H9 (cell line): ENCODE measurements around the gene BCAS1. TPM values are rescaled to one million over a fixed set of nuclear protein-coding genes. Genes with fewer than 3 reads are reported as not detected.

Experiments
- DNase-seq: peaks from one replicate; pipeline ENCODE4 v3.0.0-alpha.2; 2017
- H2AFZ ChIP-seq: one replicate; pipeline ENCODE4 v1.6.1; 2013; ENCODE audit warnings: mild to moderate bottlenecking, low read length, control low read depth, moderate library complexity
- H2AK5ac ChIP-seq: 2 replicates; pipeline ENCODE4 v1.6.1; 2013; ENCODE audit warnings: low read length, control low read depth, mixed read lengths; ENCODE audit not compliant: insufficient read length
- H2BK120ac ChIP-seq: one replicate; pipeline ENCODE4 v1.6.1; 2013; ENCODE audit warnings: low read depth, mild to moderate bottlenecking, low read length, control low read depth, inconsistent platforms; ENCODE audit not compliant: poor library complexity, severe bottlenecking
- H2BK12ac ChIP-seq: 2 replicates; pipeline ENCODE4 v1.6.1; 2013; ENCODE audit warnings: low read length, control low read depth, mixed read lengths, low read depth; ENCODE audit not compliant: insufficient read length
- H2BK15ac ChIP-seq: 2 replicates; pipeline ENCODE4 v1.6.1; 2013; ENCODE audit warnings: low read depth, low read length, control low read depth
- H2BK20ac ChIP-seq: one replicate; pipeline ENCODE4 v1.6.1; 2013; ENCODE audit warnings: low read depth, mild to moderate bottlenecking, low read length, control low read depth, inconsistent platforms; ENCODE audit not compliant: poor library complexity, severe bottlenecking
- H2BK5ac ChIP-seq: 2 replicates; pipeline ENCODE4 v1.6.1; 2013; ENCODE audit warnings: low read length, control low read depth, mixed read lengths; ENCODE audit not compliant: insufficient read length
- H3K14ac ChIP-seq: 2 replicates; pipeline ENCODE4 v1.6.1; 2013; ENCODE audit warnings: low read length, control low read depth; ENCODE audit not compliant: insufficient read depth
- H3K18ac ChIP-seq: 2 replicates; pipeline ENCODE4 v1.6.1; 2013; ENCODE audit warnings: low read depth, mild to moderate bottlenecking, mixed read lengths, low read length, control low read depth; ENCODE audit not compliant: insufficient read length
- H3K23ac ChIP-seq: 2 replicates; pipeline ENCODE4 v1.6.1; 2013; ENCODE audit warnings: low read length, control low read depth, mixed read lengths, low read depth; ENCODE audit not compliant: insufficient read length
- H3K23me2 ChIP-seq: 2 replicates; pipeline ENCODE4 v1.6.1; 2013; ENCODE audit warnings: low read depth, mild to moderate bottlenecking, mixed read lengths, low read length, control low read depth; ENCODE audit not compliant: insufficient read length, poor library complexity, severe bottlenecking
- H3K27ac ChIP-seq: 2 replicates; pipeline ENCODE4 v1.5.1; 2013; ENCODE audit warnings: low read length, control low read depth, mixed read lengths, low read depth; ENCODE audit not compliant: insufficient read length
- H3K27me3 ChIP-seq: 2 replicates; pipeline ENCODE4 v1.6.1; 2013; ENCODE audit warnings: low read length, control low read depth, inconsistent platforms; ENCODE audit not compliant: insufficient read depth
- H3K4ac ChIP-seq: 2 replicates; pipeline ENCODE4 v1.6.1; 2013; ENCODE audit warnings: low read depth, mild to moderate bottlenecking, control low read depth, inconsistent platforms, low read length, moderate library complexity
- H3K4me1 ChIP-seq: 2 replicates; pipeline ENCODE4 v1.6.1; 2013; ENCODE audit warnings: low read length, control low read depth, inconsistent platforms; ENCODE audit not compliant: insufficient read depth
- H3K4me2 ChIP-seq: 2 replicates; pipeline ENCODE4 v1.6.1; 2013; ENCODE audit warnings: low read length, control low read depth, mixed read lengths; ENCODE audit not compliant: insufficient read length, insufficient read depth
- H3K56ac ChIP-seq: 2 replicates; pipeline ENCODE4 v1.6.1; 2013; ENCODE audit warnings: low read depth, mild to moderate bottlenecking, mixed read lengths, low read length, control low read depth; ENCODE audit not compliant: insufficient read length
- H3K79me1 ChIP-seq: 2 replicates; pipeline ENCODE4 v1.6.1; 2013; ENCODE audit warnings: low read depth, mild to moderate bottlenecking, moderate library complexity, low read length, control low read depth, inconsistent platforms; ENCODE audit not compliant: insufficient read depth, poor library complexity, severe bottlenecking
- H3K79me2 ChIP-seq: 2 replicates; pipeline ENCODE4 v1.6.1; 2013; ENCODE audit warnings: low read length, control low read depth, inconsistent platforms; ENCODE audit not compliant: insufficient read depth
- H3K9ac ChIP-seq: 2 replicates; pipeline ENCODE4 v1.6.1; 2013; ENCODE audit warnings: low read length, control low read depth, mixed read lengths; ENCODE audit not compliant: insufficient read length; ENCODE audit errors: extremely low read depth
- H3K9me3 ChIP-seq: one replicate; pipeline ENCODE4 v1.6.1; 2013; ENCODE audit warnings: low read depth, low read length, inconsistent platforms; ENCODE audit not compliant: control insufficient read depth
- H3T11ph ChIP-seq: one replicate; pipeline ENCODE4 v1.6.1; 2013; ENCODE audit warnings: mild to moderate bottlenecking, low read length, control low read depth, inconsistent platforms
- H4K20me1 ChIP-seq: one replicate; pipeline ENCODE4 v1.6.1; 2013; ENCODE audit not compliant: control insufficient read depth, insufficient read length, insufficient read depth
- H4K5ac ChIP-seq: 2 replicates; pipeline ENCODE4 v1.6.1; 2013; ENCODE audit warnings: low read depth, mild to moderate bottlenecking, mixed read lengths, low read length, control low read depth; ENCODE audit not compliant: insufficient read length
- H4K8ac ChIP-seq: replicated peaks from 2 replicates; pipeline ENCODE4 v1.6.1; 2013; ENCODE audit warnings: low read length, control low read depth, mixed read lengths, low read depth; ENCODE audit not compliant: insufficient read length
- H4K91ac ChIP-seq: 2 replicates; pipeline ENCODE4 v1.6.1; 2013; ENCODE audit warnings: low read depth, mild to moderate bottlenecking, moderate library complexity, mixed read lengths, low read length, control low read depth; ENCODE audit not compliant: insufficient read length
- H3K27ac Mint-ChIP-seq, 3 experiments: 2 replicates in 2 of 3; 3 replicates in 1 of 3; pipeline ENCODE4 v1.8.0; 2020 to 2021; ENCODE audit warnings: mixed read lengths in 3 of 3, mild to moderate bottlenecking in 1 of 3, moderate library complexity in 1 of 3
- H3K27me3 Mint-ChIP-seq: 2 replicates; pipeline ENCODE4 v1.8.0; 2021; ENCODE audit warnings: low read depth, mild to moderate bottlenecking, moderate library complexity, mixed read lengths
- H3K36me3 Mint-ChIP-seq, 3 experiments: 2 replicates in 2 of 3; 3 replicates in 1 of 3; pipeline ENCODE4 v1.8.0; 2020 to 2021; ENCODE audit warnings: low read depth in 3 of 3, mixed read lengths in 3 of 3; ENCODE audit not compliant: insufficient read depth in 1 of 3
- H3K4me1 Mint-ChIP-seq, 2 experiments: 2 replicates each; pipeline ENCODE4 v1.8.0; 2020; ENCODE audit warnings: mixed read lengths in 2 of 2
- H3K4me3 Mint-ChIP-seq, 2 experiments: 2 replicates in 1 of 2; 3 replicates in 1 of 2; pipeline ENCODE4 v1.8.0; 2020 to 2021; ENCODE audit warnings: mild to moderate bottlenecking in 2 of 2, mixed read lengths in 2 of 2, moderate library complexity in 1 of 2
- H3K9me3 Mint-ChIP-seq, 2 experiments: 2 replicates in 1 of 2; 3 replicates in 1 of 2; pipeline ENCODE4 v1.8.0; 2020; ENCODE audit warnings: mild to moderate bottlenecking in 2 of 2, mixed read lengths in 2 of 2, moderate library complexity in 1 of 2
- WGBS: extraction: QIAGEN DNeasy Blood & Tissue Kit; methylation state at CpG from one replicate; pipeline ENCODE4 v1.1.7; 2013; ENCODE audit warnings: missing lambda C conversion rate, low lambda C conversion rate, mixed read lengths; ENCODE audit not compliant: insufficient read length; ENCODE audit errors: extremely low coverage; 5-methylcytosine and 5-hydroxymethylcytosine counted together
- total RNA-seq: library from RNA; stranded (reverse); gene quantifications from 2 replicates; pipeline ENCODE4 v1.2.1, GENCODE V29; 2021
- TF ChIP-seq, protein P1 (sequence below): fragments of 200-600 bp; sonication (generic); conservative IDR thresholded peaks from 3 replicates; pipeline ENCODE4 v1.8.0; 2021; ENCODE audit warnings: antibody characterized with exemption, mild to moderate bottlenecking

The BCAS1 gene
- total RNA-seq, 1 experiment from 2014 or later, result 0.15 TPM

DNA sequence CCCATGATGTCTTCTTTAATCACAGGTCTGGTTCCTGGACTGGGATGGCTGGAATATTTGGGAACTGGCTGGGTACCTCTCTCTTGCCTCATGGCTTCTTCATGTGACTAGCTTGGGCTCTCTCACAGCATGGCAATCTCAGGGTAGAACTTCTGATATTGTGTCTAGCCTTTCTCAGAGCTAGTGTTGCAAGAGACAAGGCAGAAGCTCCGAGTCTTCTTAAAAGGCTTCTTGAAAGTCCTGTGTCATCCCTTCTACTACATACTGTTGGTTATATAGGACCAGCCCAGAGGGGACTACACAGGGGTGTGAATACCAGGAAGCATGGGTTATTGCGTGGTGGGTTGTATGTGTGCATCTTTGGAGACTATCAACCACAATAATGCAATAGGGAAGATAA is 23.3 kb downstream of the BCAS1 start:
- Histone ChIP-seq H3K23me2 (no peaks in the 10 kb centered on the region), H4K5ac (no peak overlapping the region), H3K4me2 (no peak overlapping the region), H2BK5ac (no peak overlapping the region), H4K20me1 (no peaks in the 10 kb centered on the region), H3K4me1 (no peaks in the 10 kb centered on the region), H3K9ac (no peak overlapping the region), H3T11ph (no peak overlapping the region), H2BK15ac (no peak overlapping the region), H2BK20ac (no peak overlapping the region), H3K27ac (no peak overlapping the region), H3K18ac (no peak overlapping the region), H3K14ac (no peak overlapping the region), H3K9me3 (no peaks in the 10 kb centered on the region), H3K4ac (no peak overlapping the region), H3K56ac (no peak overlapping the region), H3K27me3 (no peaks in the 10 kb centered on the region), H2AK5ac (no peak overlapping the region), H4K8ac (no peak overlapping the region), H2AFZ (no peak overlapping the region), H4K91ac (no peak overlapping the region), H3K23ac (no peak overlapping the region), H2BK12ac (no peak overlapping the region), H3K79me1 (no peaks in the 10 kb centered on the region), H3K79me2 (no peaks in the 10 kb centered on the region), H2BK120ac (no peak overlapping the region)
- H3K27ac Mint-ChIP-seq, result no peak overlapping the region
- no peak for DNase-seq
- H3K9me3 Mint-ChIP-seq, result peaks cover 2 to 3% of the 10 kb centered on the region in 2 experiments; a peak in 3 of 5 replicates
- H3K4me3 Mint-ChIP-seq, result no peak overlapping the region
- H3K27me3 Mint-ChIP-seq, result no peaks in the 10 kb centered on the region
- peaks cover 0 to 4% (median 0%) of the 10 kb centered on the region in 3 experiments; a peak in 1 of 7 replicates for H3K36me3 Mint-ChIP-seq
- TF ChIP-seq, protein P1, sequence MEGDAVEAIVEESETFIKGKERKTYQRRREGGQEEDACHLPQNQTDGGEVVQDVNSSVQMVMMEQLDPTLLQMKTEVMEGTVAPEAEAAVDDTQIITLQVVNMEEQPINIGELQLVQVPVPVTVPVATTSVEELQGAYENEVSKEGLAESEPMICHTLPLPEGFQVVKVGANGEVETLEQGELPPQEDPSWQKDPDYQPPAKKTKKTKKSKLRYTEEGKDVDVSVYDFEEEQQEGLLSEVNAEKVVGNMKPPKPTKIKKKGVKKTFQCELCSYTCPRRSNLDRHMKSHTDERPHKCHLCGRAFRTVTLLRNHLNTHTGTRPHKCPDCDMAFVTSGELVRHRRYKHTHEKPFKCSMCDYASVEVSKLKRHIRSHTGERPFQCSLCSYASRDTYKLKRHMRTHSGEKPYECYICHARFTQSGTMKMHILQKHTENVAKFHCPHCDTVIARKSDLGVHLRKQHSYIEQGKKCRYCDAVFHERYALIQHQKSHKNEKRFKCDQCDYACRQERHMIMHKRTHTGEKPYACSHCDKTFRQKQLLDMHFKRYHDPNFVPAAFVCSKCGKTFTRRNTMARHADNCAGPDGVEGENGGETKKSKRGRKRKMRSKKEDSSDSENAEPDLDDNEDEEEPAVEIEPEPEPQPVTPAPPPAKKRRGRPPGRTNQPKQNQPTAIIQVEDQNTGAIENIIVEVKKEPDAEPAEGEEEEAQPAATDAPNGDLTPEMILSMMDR, result no peak
- H3K4me1 Mint-ChIP-seq, result peaks cover 4 to 6% of the 10 kb centered on the region in 2 experiments
- WGBS, result no CpG with 5 or more reads among the region's 2 CpGs
